ENCODE data around the gene GLS. TPM values are rescaled to one million over a fixed set of nuclear protein-coding genes. Genes with fewer than 3 reads are reported as not detected.
"Not testable (repeated sequence)": the region's sequence is repeated elsewhere in the genome, so short reads cannot be mapped to it uniquely, and the experiment has no call there.

The GLS gene
- total and polyA plus RNA-seq, 11 donors = 19.1 to 94.5 (median 47.6) TPM

GRCh38 chr2:190849774-190850173 is 30.8 kb upstream of the GLS start:
- Histone ChIP-seq H3K4me3 (no peak overlapping the region), H3K9me3 (no peaks in the 10 kb centered on the region), H3K27ac (no peak overlapping the region), H3K27me3 (no peaks in the 10 kb centered on the region), H3K36me3 (no peaks in the 10 kb centered on the region), H3K4me1 (peaks cover 0 to 20% (median 7%) of the 10 kb centered on the region in 12 donors)
- DNase-seq (peak in 2 of 5 donors; percentile 41 to 47), ATAC-seq (peak in 3 of 4 donors; percentile 30 to 82 (median 51))
- 69 to 84% (median 80%) methylated on average over 2 of the region's 2 CpGs for WGBS, 4 donors
- intact Hi-C loops (cut with DNase I) = loop anchor here in 6 of 10 donors (2.0 to 10.0 kb wide), 7 partner anchors 43 to 183 kb away; no protein-coding TSS in a partner anchor
- no peak for TF ChIP-seq CTCF (IDR thresholded peaks at IDR 0.05)
- no peak for TF ChIP-seq POLR2A (IDR thresholded peaks at IDR 0.05)

GRCh38 chr2:190853022-190853421 is 27.6 kb upstream of the GLS start:
- H3K9me3 ChIP-seq, H3K4me3 ChIP-seq, DNase-seq, H3K27me3 ChIP-seq, H3K36me3 ChIP-seq, H3K27ac ChIP-seq, ATAC-seq: not testable (repeated sequence)
- 87 to 100% (median 96%) methylated on average over 4 of the region's 4 CpGs for WGBS, 4 donors
- intact Hi-C loops (cut with DNase I) = loop anchor here in 5 of 10 donors (5.0 to 10.0 kb wide), 4 partner anchors 122 to 179 kb away; no protein-coding TSS in a partner anchor
- H3K4me1 ChIP-seq = peaks cover 0 to 14% (median 1%) of the 10 kb centered on the region in 12 donors

GRCh38 chr2:190853531-190854383 is 26.9 kb upstream of the GLS start:
- H3K4me3 ChIP-seq = no peak overlapping the region
- H3K27me3 ChIP-seq = no peaks in the 10 kb centered on the region
- H3K27ac ChIP-seq = peak overlapping the region in 1 of 12 donors; percentile 12
- DNase-seq (no peak), ATAC-seq (no peak)
- no peaks in the 10 kb centered on the region for H3K9me3 ChIP-seq
- intact Hi-C loops (cut with DNase I) = loop anchor here in 5 of 10 donors (5.0 to 10.0 kb wide), 4 partner anchors 121 to 179 kb away; no protein-coding TSS in a partner anchor
- TF ChIP-seq POLR2A (IDR thresholded peaks at IDR 0.05) (no peak), CTCF (IDR thresholded peaks at IDR 0.05) (no peak)
- WGBS, 4 donors = 59 to 76% (median 67%) methylated on average over 2 of the region's 2 CpGs
- H3K4me1 ChIP-seq = peaks cover 0 to 14% (median under 1%) of the 10 kb centered on the region in 12 donors
- no peaks in the 10 kb centered on the region for H3K36me3 ChIP-seq

GRCh38 chr2:190854726-190855125 is 25.9 kb upstream of the GLS start:
- Histone ChIP-seq H3K27me3 (no peaks in the 10 kb centered on the region), H3K36me3 (no peaks in the 10 kb centered on the region), H3K27ac (no peak overlapping the region), H3K9me3 (no peaks in the 10 kb centered on the region), H3K4me1 (peaks cover 0 to 20% (median 4%) of the 10 kb centered on the region in 12 donors), H3K4me3 (no peak overlapping the region)
- TF ChIP-seq POLR2A (IDR thresholded peaks at IDR 0.05) = no peak
- TF ChIP-seq CTCF (IDR thresholded peaks at IDR 0.05) = no peak
- no peak for ATAC-seq
- WGBS, 4 donors = 96 to 100% (median 99%) methylated on average over 1 of the region's 1 CpG
- intact Hi-C loops (cut with DNase I) = loop anchor here in 5 of 10 donors (5.0 to 10.0 kb wide), 4 partner anchors 120 to 178 kb away; no protein-coding TSS in a partner anchor
- no peak for DNase-seq

Data from heart left ventricle (tissue), 16 donors.